HG03064 (cell line): ENCODE results near the gene KRTAP4-16.
"Not testable (repeated sequence)": the region's sequence is repeated elsewhere in the genome, so short reads cannot be mapped to it uniquely, and the experiment has no call there.

ENCODE experiments used
- ATAC-seq: cut with Tn5 transposase; IDR thresholded peaks from one replicate; pipeline ENCODE4 v1.9.1; 2021; ENCODE audit warnings: low read depth; ENCODE audit not compliant: unreplicated experiment

Gene KRTAP4-16

GRCh38 chr17:41101586-41102259 is at the start of gene KRTAP4-16:
Gene KRTAP4-16, minus strand, starts transcription at chr17:41102209. Its CDS starts 0 bp downstream, at chr17:41102209.
- ATAC-seq = no peak

- ATAC-seq = no peak
Observed at GRCh38 chr17:41151525-41151924, 49.5 kb upstream of the KRTAP4-16 start.

- no peak for ATAC-seq
Observed at GRCh38 chr17:41150026-41150425, 48.0 kb upstream of the KRTAP4-16 start.

GRCh38 chr17:41149652-41149985 is 47.6 kb upstream of the KRTAP4-16 start, which contains the start of gene KRTAP4-5:
Gene KRTAP4-5, minus strand, starts transcription at chr17:41149825. Its CDS starts 58 bp downstream, at chr17:41149767.
- no peak for ATAC-seq

- ATAC-seq = not testable (repeated sequence)
Observed at GRCh38 chr17:41148971-41149651, 47.1 kb upstream of the KRTAP4-16 start.

- no peak for ATAC-seq
Observed at GRCh38 chr17:41147531-41148204, 45.7 kb upstream of the KRTAP4-16 start.

GRCh38 chr17:41145261-41145660 is 43.3 kb upstream of the KRTAP4-16 start:
- no peak for ATAC-seq

- ATAC-seq = no peak
Observed at GRCh38 chr17:41144846-41145245, 42.8 kb upstream of the KRTAP4-16 start.

GRCh38 chr17:41141361-41141760 is 39.4 kb upstream of the KRTAP4-16 start:
- no peak for ATAC-seq

- ATAC-seq = no peak
Observed at GRCh38 chr17:41140360-41141131, 38.5 kb upstream of the KRTAP4-16 start, which contains the start of gene KRTAP4-6. Gene KRTAP4-6, minus strand, starts transcription at chr17:41140544. Its CDS starts 57 bp downstream, at chr17:41140487.

- ATAC-seq = not testable (repeated sequence)
Observed at GRCh38 chr17:41139865-41140264, 37.9 kb upstream of the KRTAP4-16 start.

GRCh38 chr17:41133880-41134735 is 32.1 kb upstream of the KRTAP4-16 start:
- ATAC-seq = no peak

GRCh38 chr17:41131979-41132378 is 30.0 kb upstream of the KRTAP4-16 start:
- no peak for ATAC-seq

GRCh38 chr17:41127371-41127770 is 25.4 kb upstream of the KRTAP4-16 start:
- ATAC-seq = no peak

- no peak for ATAC-seq
Observed at GRCh38 chr17:41126412-41126811, 24.4 kb upstream of the KRTAP4-16 start.

GRCh38 chr17:41125064-41125463 is 23.1 kb upstream of the KRTAP4-16 start:
- ATAC-seq = no peak

- ATAC-seq = not testable (repeated sequence)
Observed at GRCh38 chr17:41123991-41124371, 22.0 kb upstream of the KRTAP4-16 start, which contains the start of gene KRTAP4-12. Gene KRTAP4-12, minus strand, starts transcription at chr17:41124182. Its CDS starts 60 bp downstream, at chr17:41124122.

- ATAC-seq = not testable (repeated sequence)
Observed at GRCh38 chr17:41123292-41123990, 21.4 kb upstream of the KRTAP4-16 start.

GRCh38 chr17:41121742-41122141 is 19.7 kb upstream of the KRTAP4-16 start:
- ATAC-seq = no peak
